ENCODE results near the gene UGT1A5.

Gene UGT1A5

GRCh38 chr2:233712611-233713261 lies at the start of gene UGT1A5:
Gene UGT1A5, plus strand, starts transcription at chr2:233712907. Its CDS starts 85 bp downstream, at chr2:233712992.
- DNase-seq, result no peak

DNA sequence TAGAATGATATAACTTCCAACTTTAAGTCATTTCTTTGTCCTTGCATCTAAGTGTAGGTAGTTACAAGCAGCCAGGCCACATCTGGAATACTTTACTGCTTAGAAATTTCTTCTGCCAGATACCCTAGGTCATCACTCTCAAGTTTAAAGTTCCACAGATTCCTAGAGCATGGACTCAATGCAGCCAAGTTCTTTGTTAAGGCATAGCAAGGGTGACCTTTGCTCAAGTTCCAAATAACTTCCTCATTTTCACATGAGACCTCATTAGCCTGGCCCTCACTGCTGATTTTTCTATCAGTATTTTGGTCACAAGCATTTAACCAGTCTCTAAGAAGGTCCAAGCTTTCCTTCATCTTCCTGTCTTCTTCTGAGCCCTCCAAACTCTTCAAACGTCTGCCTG lies 48.8 kb upstream of the UGT1A5 start:
- DNase-seq, result no peak

GRCh38 chr2:233668605-233669260 lies 44.0 kb upstream of the UGT1A5 start:
- no peak for DNase-seq

- no peak for DNase-seq
Observed at GRCh38 chr2:233671290-233672161, 41.2 kb upstream of the UGT1A5 start, which contains the start of gene UGT1A9. Gene UGT1A9, plus strand, starts transcription at chr2:233671898. Its CDS starts 37 bp downstream, at chr2:233671935.

GRCh38 chr2:233672886-233673285 lies 39.8 kb upstream of the UGT1A5 start:
- DNase-seq, result no peak

- DNase-seq, result no peak
Observed at GRCh38 chr2:233673896-233674295, 38.8 kb upstream of the UGT1A5 start.

- DNase-seq, result no peak
Observed at GRCh38 chr2:233674314-233674713, 38.4 kb upstream of the UGT1A5 start.

DNA sequence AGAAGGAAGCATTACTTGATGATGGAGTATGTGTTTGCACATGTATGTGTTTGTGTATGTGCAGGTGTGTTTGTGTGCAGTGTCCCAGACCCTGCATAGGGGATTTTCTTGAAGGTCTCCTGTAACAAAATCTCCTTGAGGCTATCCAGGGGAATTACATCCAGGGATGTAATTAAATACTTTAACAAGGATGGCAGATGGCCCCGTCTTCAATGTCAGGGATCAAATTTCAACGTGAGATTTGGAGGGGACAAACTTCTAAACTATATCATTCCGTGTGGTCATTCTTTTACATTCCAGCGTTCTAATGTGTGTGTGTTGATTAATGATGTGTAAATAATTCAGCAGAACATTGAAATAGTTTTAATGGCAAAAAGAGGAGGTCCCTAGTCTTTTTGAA lies 37.7 kb upstream of the UGT1A5 start:
- DNase-seq, result no peak

GRCh38 chr2:233676046-233676445 lies 36.7 kb upstream of the UGT1A5 start:
- peak; percentile 1 for DNase-seq

DNA sequence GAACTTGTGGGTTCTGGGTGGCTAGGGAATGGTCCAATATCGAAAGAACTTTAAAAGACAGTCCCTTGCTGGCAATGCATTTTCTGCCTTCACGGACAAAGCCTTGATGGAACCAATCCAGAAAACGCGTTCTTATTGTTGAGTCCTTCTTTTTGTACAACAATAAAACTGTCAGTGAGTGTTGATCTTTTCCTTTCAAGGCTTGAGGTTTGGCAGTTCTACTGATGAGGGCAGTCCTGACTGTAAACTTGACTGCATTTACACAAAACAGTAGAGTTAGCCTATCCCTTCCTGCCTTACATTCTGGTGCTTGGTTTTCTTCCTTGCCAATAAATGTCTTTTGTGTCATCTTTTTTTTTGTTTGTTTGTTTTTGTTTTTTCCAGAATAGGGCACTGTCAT lies 33.5 kb upstream of the UGT1A5 start:
- DNase-seq, result no peak

DNA sequence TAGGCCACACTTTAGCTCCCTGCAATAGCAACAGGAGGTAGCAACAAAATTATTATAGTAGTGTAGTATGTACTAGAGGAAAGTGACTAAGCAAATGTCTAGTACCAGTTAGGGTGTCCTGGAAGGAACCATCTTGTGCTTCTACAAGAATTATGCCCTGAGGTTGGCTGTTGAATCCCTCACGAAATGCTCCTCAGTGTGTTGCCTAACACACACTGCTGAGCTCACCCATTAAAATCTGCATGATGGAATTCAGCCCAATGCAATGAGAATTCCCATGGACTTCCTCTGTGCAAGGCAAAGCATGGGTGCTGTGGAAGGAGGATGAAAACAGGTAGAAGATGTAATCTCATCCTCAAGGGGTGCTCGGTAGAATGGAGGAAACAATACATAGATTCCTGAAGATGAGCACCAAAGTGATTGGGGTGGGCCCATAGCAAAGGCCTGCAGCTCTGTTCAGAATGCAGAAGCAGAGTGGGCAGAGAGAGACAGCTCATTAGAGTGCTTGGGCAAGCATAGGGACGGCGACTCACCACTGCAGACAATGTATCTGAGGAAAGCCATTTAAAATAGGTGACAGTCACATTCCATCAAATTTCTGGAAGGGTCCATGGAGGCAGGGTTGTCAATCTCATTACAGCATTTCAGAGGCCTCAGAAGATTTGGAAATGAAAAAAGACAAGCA lies 32.2 kb upstream of the UGT1A5 start:
- no peak for DNase-seq

- DNase-seq, result no peak
Observed at GRCh38 chr2:233681521-233682099, 31.1 kb upstream of the UGT1A5 start, which contains the start of gene UGT1A7. Gene UGT1A7, plus strand, starts transcription at chr2:233681901. Its CDS starts 37 bp downstream, at chr2:233681938.

DNA sequence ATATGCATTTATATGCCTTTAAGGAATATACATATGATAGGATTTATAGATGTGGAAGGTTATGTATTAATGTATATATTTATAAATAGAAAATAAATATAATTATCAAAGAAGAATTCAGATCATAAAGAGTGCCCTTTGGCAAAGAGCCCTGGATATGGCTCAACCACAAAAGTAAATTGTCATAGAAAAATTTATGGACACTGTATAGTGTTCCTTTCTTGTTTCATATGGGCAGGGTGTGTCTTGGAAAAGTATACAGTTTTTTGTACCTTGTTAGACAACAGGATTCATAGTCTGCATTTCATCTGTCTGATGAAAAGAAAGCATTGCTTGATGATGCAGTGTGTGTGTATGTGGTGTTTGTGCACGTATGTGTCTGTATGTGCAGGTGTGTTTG lies 28.1 kb upstream of the UGT1A5 start:
- DNase-seq, result no peak

- DNase-seq, result no peak
Observed at GRCh38 chr2:233686928-233687327, 25.8 kb upstream of the UGT1A5 start.

DNA sequence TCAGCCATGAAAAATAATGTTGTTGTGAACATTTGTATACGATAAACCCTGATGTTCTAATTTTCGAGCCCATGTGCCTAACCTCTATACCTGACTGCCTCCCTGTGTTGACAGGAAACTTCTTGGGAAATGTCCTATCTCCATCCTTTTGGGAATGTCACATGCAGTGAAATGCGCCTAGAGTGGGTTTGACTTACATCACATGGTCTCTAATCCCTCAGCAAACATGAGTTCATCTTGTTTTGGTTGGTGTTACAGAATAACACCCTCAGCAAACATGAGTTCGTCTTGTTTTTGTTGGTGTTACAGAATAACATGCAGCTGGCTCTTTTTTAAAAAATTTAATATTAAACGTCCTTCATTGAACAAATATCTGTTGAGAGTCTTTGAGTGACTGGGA lies 24.4 kb upstream of the UGT1A5 start:
- DNase-seq, result no peak

DNA sequence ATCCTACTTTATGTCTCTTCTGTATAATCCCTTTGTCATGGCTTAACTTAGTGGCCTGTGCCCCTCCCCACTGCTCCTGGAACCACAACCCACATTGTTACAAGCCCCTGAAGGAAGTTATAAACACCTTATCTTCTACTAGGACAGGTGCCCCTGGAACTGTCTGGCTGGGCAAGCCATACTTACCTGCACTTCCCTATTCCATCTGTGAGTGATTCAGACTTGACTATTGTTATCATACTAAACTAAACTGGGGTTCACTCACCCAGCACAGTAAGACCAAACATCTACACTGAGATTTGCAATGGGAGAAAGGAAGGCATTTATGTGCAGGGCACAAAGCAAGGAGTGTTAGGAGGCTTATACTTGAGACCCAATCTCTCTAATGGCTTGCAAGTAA lies 23.7 kb upstream of the UGT1A5 start:
- DNase-seq, result no peak

- no peak for DNase-seq
Observed at GRCh38 chr2:233689501-233689900, 23.2 kb upstream of the UGT1A5 start.

GRCh38 chr2:233690444-233690843 lies 22.3 kb upstream of the UGT1A5 start:
- no peak for DNase-seq

- DNase-seq, result no peak
Observed at GRCh38 chr2:233691443-233692433, 21.0 kb upstream of the UGT1A5 start.

GRCh38 chr2:233692648-233693047 lies 20.1 kb upstream of the UGT1A5 start, which contains the start of gene UGT1A6:
Gene UGT1A6, plus strand, starts transcription at chr2:233692890. Its CDS starts 115 bp downstream, at chr2:233693005.
- DNase-seq, result no peak

DNA sequence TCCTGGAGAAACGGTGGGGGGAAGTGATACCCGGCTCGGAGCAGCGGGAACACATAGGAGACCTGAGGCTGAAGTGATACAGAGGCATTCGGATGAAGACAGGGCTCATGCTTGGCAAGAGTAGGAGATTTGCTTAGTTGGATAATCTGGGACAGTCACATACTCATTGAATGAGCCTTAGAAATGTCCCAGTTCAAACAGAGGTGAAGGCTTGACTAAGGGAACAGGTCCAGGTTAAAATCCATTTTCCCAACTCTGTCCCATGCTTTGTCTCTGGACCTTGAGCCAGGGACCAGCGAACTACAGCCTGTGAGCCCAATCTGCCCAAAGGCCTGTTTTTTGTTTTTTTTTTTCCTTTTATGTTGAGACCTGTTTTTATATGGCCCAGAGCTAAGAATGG lies 18.7 kb upstream of the UGT1A5 start:
- no peak for DNase-seq
